ENCODE measurements around the gene FCHSD2.

The FCHSD2 gene

GRCh38 chr11:72833083-72833733, 308.9 kb downstream of the FCHSD2 start:
- in situ Hi-C loops (cut with HindIII; ENCODE audit: low sequenced_read_pairs) = no loop called here
- H3K4me3 ChIP-seq (ENCODE audit: low read depth, low read length) = no peak overlapping the region
- TF ChIP-seq CTCF (IDR thresholded peaks at IDR 0.05; ENCODE audit: low read depth, low read length, missing control alignments) = no peak
- no peak for DNase-seq (ENCODE audit: low read depth)

- in situ Hi-C loops (cut with HindIII; ENCODE audit: low sequenced_read_pairs) = no loop called here
- H3K4me3 ChIP-seq (ENCODE audit: low read depth, low read length) = no peak overlapping the region
- TF ChIP-seq CTCF (IDR thresholded peaks at IDR 0.05; ENCODE audit: low read depth, low read length, missing control alignments) = no peak
- no peak for DNase-seq (ENCODE audit: low read depth)
Observed at GRCh38 chr11:72832301-72833082, 309.6 kb downstream of the FCHSD2 start.

GRCh38 chr11:72831521-72832300, 310.4 kb downstream of the FCHSD2 start:
- in situ Hi-C loops (cut with HindIII; ENCODE audit: low sequenced_read_pairs) = no loop called here
- TF ChIP-seq CTCF (IDR thresholded peaks at IDR 0.05; ENCODE audit: low read depth, low read length, missing control alignments) = peak; percentile 98
- H3K4me3 ChIP-seq (ENCODE audit: low read depth, low read length) = no peak overlapping the region
- no peak for DNase-seq (ENCODE audit: low read depth)

GRCh38 chr11:72829884-72830533, 312.1 kb downstream of the FCHSD2 start:
- DNase-seq (ENCODE audit: low read depth) = no peak
- in situ Hi-C loops (cut with HindIII; ENCODE audit: low sequenced_read_pairs) = no loop called here
- TF ChIP-seq CTCF (IDR thresholded peaks at IDR 0.05; ENCODE audit: low read depth, low read length, missing control alignments) = no peak
- H3K4me3 ChIP-seq (ENCODE audit: low read depth, low read length) = no peak overlapping the region

- DNase-seq (ENCODE audit: low read depth) = no peak
- no peak overlapping the region for H3K4me3 ChIP-seq (ENCODE audit: low read depth, low read length)
- TF ChIP-seq CTCF (IDR thresholded peaks at IDR 0.05; ENCODE audit: low read depth, low read length, missing control alignments) = no peak
- in situ Hi-C loops (cut with HindIII; ENCODE audit: low sequenced_read_pairs) = no loop called here
Observed at GRCh38 chr11:72829178-72829577, 312.9 kb downstream of the FCHSD2 start.

- DNase-seq (ENCODE audit: low read depth) = no peak
- in situ Hi-C loops (cut with HindIII; ENCODE audit: low sequenced_read_pairs) = no loop called here
- TF ChIP-seq CTCF (IDR thresholded peaks at IDR 0.05; ENCODE audit: low read depth, low read length, missing control alignments) = no peak
- H3K4me3 ChIP-seq (ENCODE audit: low read depth, low read length) = no peak overlapping the region
Observed at GRCh38 chr11:72828692-72829101, 313.4 kb downstream of the FCHSD2 start.

Data from astrocyte of the cerebellum (primary cell).